DOHH2 (cell line): ENCODE results near the gene APOL2.

Experiments
- CTCF ChIP-seq: fragments of 200-600 bp; sonication (generic); IDR thresholded peaks from one replicate; pipeline ENCODE4 v1.5.1; 2014; ENCODE audit warnings: antibody characterized with exemption, mild to moderate bottlenecking, low read depth, low read length; ENCODE audit not compliant: poor library complexity, severe bottlenecking
- EZH2phosphoT487 ChIP-seq: fragments of 200-600 bp; sonication (generic); IDR thresholded peaks from 2 replicates; pipeline ENCODE4 v1.6.1; 2017; ENCODE audit warnings: borderline replicate concordance, mild to moderate bottlenecking, antibody characterized with exemption, low read length, moderate library complexity, mixed read lengths

- TF ChIP-seq EZH2phosphoT487 (no peak), CTCF (no peak)
These were observed 62.2 kb downstream of the APOL2 start for GRCh38 chr22:36177160-36177559.
